Measurements from ENCODE around the gene RFX8. TPM values are rescaled to one million over a fixed set of nuclear protein-coding genes. Genes with fewer than 3 reads are reported as not detected.

RFX8 gene
- total and polyA plus RNA-seq, 2 donors (not counting 3 experiments of a cell fraction or from before 2014, with no cell fraction given), result 0.21 to 1.00 TPM

GRCh38 chr2:101420623-101421022 lies 54.3 kb downstream of the RFX8 start:
- Histone ChIP-seq H4K20me1 (replicated peaks; ENCODE audit: control insufficient read depth, extremely low read depth, insufficient read depth, low read length) (no peaks in the 10 kb centered on the region), H2AFZ (ENCODE audit: low read depth, low read length) (peak overlapping the region; percentile 6), H3K9ac (replicated peaks; ENCODE audit: extremely low read depth, insufficient read depth, low read length) (no peak overlapping the region), H3K4me3 (replicated peaks in 1 of 3; ENCODE audit: insufficient read depth in 1 of 3, low read depth in 1 of 3, low read length in 3 of 3) (no peak overlapping the region), H3K4me1 (ENCODE audit: control insufficient read depth, extremely low read depth, insufficient read depth, low read length) (no peaks in the 10 kb centered on the region), H3K9me1 (replicated peaks; ENCODE audit: control insufficient read depth, extremely low read depth, insufficient read depth, low read length) (no peaks in the 10 kb centered on the region), H3K4me2 (ENCODE audit: insufficient read depth, low read length) (no peak overlapping the region), H3K27me3 (ENCODE audit: control insufficient read depth in 2 of 2, insufficient read depth in 2 of 2, low read length in 2 of 2) (no peaks in the 10 kb centered on the region), H3K9me3 (replicated peaks; ENCODE audit: control insufficient read depth, insufficient read depth, low read length) (no peaks in the 10 kb centered on the region), H3K27ac (ENCODE audit: insufficient read depth, low read depth, low read length) (no peak overlapping the region), H3K79me2 (ENCODE audit: control insufficient read depth, insufficient read depth, low read length) (no peaks in the 10 kb centered on the region), H3K36me3 (ENCODE audit: control insufficient read depth in 2 of 2, extremely low read depth in 1 of 2, insufficient read depth in 2 of 2, low read length in 2 of 2) (no peaks in the 10 kb centered on the region)
- dilution Hi-C loops (cut with MboI; ENCODE audit: extremely low pct_ligation_motif_present, low sequenced_read_pairs) (no loop called here), intact Hi-C loops (cut with micrococcal nuclease) (no loop called here)
- CTCF ChIA-PET, result interaction anchor here (1.0 to 1.4 kb wide), 2 partner anchors 325 to 411 kb away, joined by 3 to 4 read pairs; no protein-coding TSS in a partner anchor
- DNase-seq (ENCODE audit: low read depth, low spot score) (no peak), FAIRE-seq (no peak)
- POLR2A ChIA-PET, result no interaction called here
- TF ChIP-seq FOS (IDR thresholded peaks at IDR 0.05; ENCODE audit: borderline replicate concordance, insufficient read depth, low read length), result no peak
- no TSS peak for BruUV-seq (replicated peaks)

- DNase-seq (ENCODE audit: low read depth, low spot score) (peak; percentile 69), FAIRE-seq (peak; percentile 87)
- H2AFZ ChIP-seq (ENCODE audit: low read depth, low read length), result no peak overlapping the region
- CTCF ChIA-PET, result interaction anchor here (0.6 to 4.1 kb wide), 63 partner anchors 9 to 821 kb away, joined by 3 to 63 read pairs (median 4); partner anchors contain the start of genes CREG2 and MAP4K4
- H4K20me1 ChIP-seq (replicated peaks; ENCODE audit: control insufficient read depth, extremely low read depth, insufficient read depth, low read length), result no peaks in the 10 kb centered on the region
- BruUV-seq (replicated peaks), result no TSS peak
- no peaks in the 10 kb centered on the region for H3K9me1 ChIP-seq (replicated peaks; ENCODE audit: control insufficient read depth, extremely low read depth, insufficient read depth, low read length)
- no peaks in the 10 kb centered on the region for H3K36me3 ChIP-seq (ENCODE audit: control insufficient read depth in 2 of 2, extremely low read depth in 1 of 2, insufficient read depth in 2 of 2, low read length in 2 of 2)
- dilution Hi-C loops (cut with MboI; ENCODE audit: extremely low pct_ligation_motif_present, low sequenced_read_pairs) (no loop called here), intact Hi-C loops (cut with micrococcal nuclease) (loop anchor here (1.0 to 5.0 kb wide), 5 partner anchors 77 to 412 kb away; no protein-coding TSS in a partner anchor)
- H3K27me3 ChIP-seq (ENCODE audit: control insufficient read depth in 2 of 2, insufficient read depth in 2 of 2, low read length in 2 of 2), result no peaks in the 10 kb centered on the region
- no peak overlapping the region for H3K27ac ChIP-seq (ENCODE audit: insufficient read depth, low read depth, low read length)
- TF ChIP-seq EZH2 (IDR thresholded peaks at IDR 0.05; ENCODE audit: borderline replicate concordance, low read depth, low read length, severe bottlenecking), result no peak
- peak; percentile 59 to 63 for TF ChIP-seq CTCF (IDR thresholded peaks at IDR 0.05; ENCODE audit: extremely low read depth in 1 of 2, insufficient read depth in 1 of 2, low read depth in 1 of 2, low read length in 2 of 2)
- no peak overlapping the region for H3K4me3 ChIP-seq (replicated peaks in 1 of 3; ENCODE audit: insufficient read depth in 1 of 3, low read depth in 1 of 3, low read length in 3 of 3)
- no peaks in the 10 kb centered on the region for H3K4me1 ChIP-seq (ENCODE audit: control insufficient read depth, extremely low read depth, insufficient read depth, low read length)
- H3K4me2 ChIP-seq (ENCODE audit: insufficient read depth, low read length), result no peak overlapping the region
- no peak overlapping the region for H3K9ac ChIP-seq (replicated peaks; ENCODE audit: extremely low read depth, insufficient read depth, low read length)
- POLR2A ChIA-PET, result no interaction called here
- H3K79me2 ChIP-seq (ENCODE audit: control insufficient read depth, insufficient read depth, low read length), result no peaks in the 10 kb centered on the region
- no peaks in the 10 kb centered on the region for H3K9me3 ChIP-seq (replicated peaks; ENCODE audit: control insufficient read depth, insufficient read depth, low read length)
Observed at GRCh38 chr2:101419096-101419663, 55.7 kb downstream of the RFX8 start.

All from endothelial cell of umbilical vein (primary cell).